Loucy (cell line): ENCODE results near the gene CEP135.

Experiments used
- H2AFZ ChIP-seq: fragments of 200-600 bp; sonication (generic); 2 replicates; pipeline ENCODE4 v1.6.0; 2016; ENCODE audit warnings: antibody characterized with exemption, mild to moderate bottlenecking, low read length, moderate library complexity
- H3F3A ChIP-seq: fragments of 200-600 bp; 2 replicates; pipeline ENCODE4 v1.6.0; 2016; ENCODE audit warnings: antibody characterized with exemption, low read depth, mild to moderate bottlenecking
- H3K27me3 ChIP-seq: fragments of 200-600 bp; sonication (generic); 2 replicates; pipeline ENCODE4 v1.6.1; 2014; ENCODE audit warnings: low read length, mild to moderate bottlenecking; ENCODE audit not compliant: insufficient read depth, poor library complexity, severe bottlenecking
- H3K36me3 ChIP-seq: fragments of 200-600 bp; sonication (generic); 2 replicates; pipeline ENCODE4 v1.6.1; 2016; ENCODE audit warnings: low read length; ENCODE audit not compliant: insufficient read depth
- H3K4me1 ChIP-seq: fragments of 200-600 bp; sonication (generic); 2 replicates; pipeline ENCODE4 v1.5.1; 2014; ENCODE audit warnings: low read length, mild to moderate bottlenecking; ENCODE audit not compliant: insufficient read depth, poor library complexity, severe bottlenecking
- H3K4me2 ChIP-seq: fragments of 200-600 bp; sonication (generic); 2 replicates; pipeline ENCODE4 v1.6.0; 2014; ENCODE audit warnings: antibody characterized with exemption, low read length, low read depth, mild to moderate bottlenecking; ENCODE audit not compliant: poor library complexity, severe bottlenecking
- H3K4me3 ChIP-seq: fragments of 200-600 bp; sonication (generic); 2 replicates; pipeline ENCODE4 v1.5.1; 2014; ENCODE audit warnings: low read length, mild to moderate bottlenecking, mixed read lengths; ENCODE audit not compliant: poor library complexity, severe bottlenecking
- H3K79me2 ChIP-seq: fragments of 200-600 bp; sonication (generic); 2 replicates; pipeline ENCODE4 v1.6.1; 2014; ENCODE audit warnings: low read length; ENCODE audit not compliant: insufficient read depth
- H3K9ac ChIP-seq: fragments of 200-600 bp; sonication (generic); 2 replicates; pipeline ENCODE4 v1.6.0; 2014; ENCODE audit warnings: mild to moderate bottlenecking, low read depth, low read length, moderate library complexity; ENCODE audit not compliant: poor library complexity, severe bottlenecking
- H3K9me2 ChIP-seq: fragments of 200-600 bp; sonication (generic); replicated peaks from 2 replicates; pipeline ENCODE4 v1.6.1; 2016; ENCODE audit warnings: low read depth, low read length, mixed read lengths
- H3K9me3 ChIP-seq: fragments of 200-600 bp; sonication (generic); 2 replicates; pipeline ENCODE4 v1.6.1; 2014; ENCODE audit warnings: mild to moderate bottlenecking, antibody characterized with exemption, low read length, low read depth; ENCODE audit not compliant: insufficient read depth
- H4K20me1 ChIP-seq: fragments of 200-600 bp; sonication (generic); 2 replicates; pipeline ENCODE4 v1.6.0; 2014; ENCODE audit warnings: antibody characterized with exemption, low read length, mild to moderate bottlenecking; ENCODE audit not compliant: insufficient read depth, poor library complexity, severe bottlenecking
- CTCF ChIP-seq: fragments of 200-600 bp; sonication (generic); conservative IDR thresholded peaks from 2 replicates; pipeline ENCODE4 v1.5.1; 2014; ENCODE audit warnings: mild to moderate bottlenecking, antibody characterized with exemption, low read length
- EZH2phosphoT487 ChIP-seq: fragments of 200-600 bp; IDR thresholded peaks from 2 replicates; pipeline ENCODE4 v1.6.1; 2018; ENCODE audit warnings: antibody characterized with exemption, mild to moderate bottlenecking, moderate library complexity, borderline replicate concordance

CEP135 gene

GRCh38 chr4:56042225-56042624, 93.5 kb downstream of the CEP135 start:
- Histone ChIP-seq H3K9ac (no peak overlapping the region), H3K4me3 (no peak overlapping the region), H3K27me3 (no peaks in the 10 kb centered on the region), H3K9me3 (no peaks in the 10 kb centered on the region), H4K20me1 (no peaks in the 10 kb centered on the region), H3K4me1 (no peaks in the 10 kb centered on the region), H3K79me2 (no peaks in the 10 kb centered on the region), H3F3A (no peaks in the 10 kb centered on the region), H2AFZ (no peak overlapping the region), H3K36me3 (no peaks in the 10 kb centered on the region), H3K4me2 (no peak overlapping the region), H3K9me2 (no peaks in the 10 kb centered on the region)
- TF ChIP-seq EZH2phosphoT487 (no peak), CTCF (no peak)

- no peaks in the 10 kb centered on the region for H3K36me3 ChIP-seq
- H3K79me2 ChIP-seq, result no peaks in the 10 kb centered on the region
- no peak overlapping the region for H2AFZ ChIP-seq
- no peak for TF ChIP-seq EZH2phosphoT487
- TF ChIP-seq CTCF, result no peak
- no peak overlapping the region for H3K9ac ChIP-seq
- H3K4me2 ChIP-seq, result no peak overlapping the region
- H3K4me1 ChIP-seq, result no peaks in the 10 kb centered on the region
- no peaks in the 10 kb centered on the region for H3K9me3 ChIP-seq
- H3K4me3 ChIP-seq, result no peak overlapping the region
- H4K20me1 ChIP-seq, result no peaks in the 10 kb centered on the region
- H3K9me2 ChIP-seq, result no peaks in the 10 kb centered on the region
- H3F3A ChIP-seq, result no peaks in the 10 kb centered on the region
- no peaks in the 10 kb centered on the region for H3K27me3 ChIP-seq
These were observed 99.6 kb downstream of the CEP135 start for GRCh38 chr4:56048383-56048701.

- Histone ChIP-seq H3K4me1 (no peaks in the 10 kb centered on the region), H3K9me3 (no peaks in the 10 kb centered on the region), H3K4me2 (no peak overlapping the region), H3K36me3 (no peaks in the 10 kb centered on the region), H2AFZ (no peak overlapping the region), H3K4me3 (no peak overlapping the region), H3K79me2 (no peaks in the 10 kb centered on the region), H3F3A (no peaks in the 10 kb centered on the region), H3K9me2 (no peaks in the 10 kb centered on the region), H3K27me3 (no peaks in the 10 kb centered on the region), H4K20me1 (no peaks in the 10 kb centered on the region), H3K9ac (no peak overlapping the region)
- TF ChIP-seq EZH2phosphoT487 (no peak), CTCF (no peak)
These were observed 100.1 kb downstream of the CEP135 start for GRCh38 chr4:56048702-56049431.
